AG04450 (cell line): ENCODE data around the gene TBC1D2. TPM values are rescaled to one million over a fixed set of nuclear protein-coding genes. Genes with fewer than 3 reads are reported as not detected.

Experiments used
- CTCF ChIA-PET: fragments of 300-600, 350-600 bp; formaldehyde crosslinking; extraction: SDS; loops from one replicate; lab custom pipeline; 2022; ENCODE audit warnings: antibody characterized with exemption, inconsistent platforms; lab: Charles Lee
- POLR2A ChIA-PET: fragments of 350-600 bp; formaldehyde crosslinking; extraction: SDS; loops from one replicate; lab custom pipeline; 2021; ENCODE audit warnings: antibody characterized with exemption, inconsistent platforms; lab: Yijun Ruan, JAX
- DNase-seq: peaks from one replicate; pipeline ENCODE4 v3.0.0-alpha.2; 2011; ENCODE audit warnings: low read depth, low spot score
- H3K27ac ChIP-seq: one replicate; pipeline ENCODE4 v1.5.1; 2012; ENCODE audit warnings: low read depth, low read length, control low read depth
- H3K27me3 ChIP-seq: one replicate; pipeline ENCODE4 v1.6.0; 2012; ENCODE audit warnings: low read length; ENCODE audit not compliant: control insufficient read depth, insufficient read depth
- H3K4me3 ChIP-seq: 2 replicates; pipeline ENCODE4 v1.5.1; 2011; ENCODE audit warnings: mild to moderate bottlenecking, low read depth, low read length, control low read depth
- H3K9me3 ChIP-seq: 2 replicates; pipeline ENCODE4 v1.5.1; 2012; ENCODE audit warnings: low read length; ENCODE audit not compliant: control insufficient read depth, insufficient read depth
- polyA plus RNA-seq: library from polyadenylated mRNA; depleted of rRNA; stranded (reverse); fragments of >200 nt; gene quantifications from 2 replicates; pipeline ENCODE4 v1.2.3, GENCODE V29; 2011
- TF ChIP-seq, protein P1 (sequence below): IDR thresholded peaks from 2 replicates; pipeline ENCODE4 v1.5.1; 2011; ENCODE audit warnings: low read depth, low read length, control low read depth, inconsistent platforms

Gene TBC1D2
- polyA plus RNA-seq, 1 experiment = 17.2 TPM

DNA sequence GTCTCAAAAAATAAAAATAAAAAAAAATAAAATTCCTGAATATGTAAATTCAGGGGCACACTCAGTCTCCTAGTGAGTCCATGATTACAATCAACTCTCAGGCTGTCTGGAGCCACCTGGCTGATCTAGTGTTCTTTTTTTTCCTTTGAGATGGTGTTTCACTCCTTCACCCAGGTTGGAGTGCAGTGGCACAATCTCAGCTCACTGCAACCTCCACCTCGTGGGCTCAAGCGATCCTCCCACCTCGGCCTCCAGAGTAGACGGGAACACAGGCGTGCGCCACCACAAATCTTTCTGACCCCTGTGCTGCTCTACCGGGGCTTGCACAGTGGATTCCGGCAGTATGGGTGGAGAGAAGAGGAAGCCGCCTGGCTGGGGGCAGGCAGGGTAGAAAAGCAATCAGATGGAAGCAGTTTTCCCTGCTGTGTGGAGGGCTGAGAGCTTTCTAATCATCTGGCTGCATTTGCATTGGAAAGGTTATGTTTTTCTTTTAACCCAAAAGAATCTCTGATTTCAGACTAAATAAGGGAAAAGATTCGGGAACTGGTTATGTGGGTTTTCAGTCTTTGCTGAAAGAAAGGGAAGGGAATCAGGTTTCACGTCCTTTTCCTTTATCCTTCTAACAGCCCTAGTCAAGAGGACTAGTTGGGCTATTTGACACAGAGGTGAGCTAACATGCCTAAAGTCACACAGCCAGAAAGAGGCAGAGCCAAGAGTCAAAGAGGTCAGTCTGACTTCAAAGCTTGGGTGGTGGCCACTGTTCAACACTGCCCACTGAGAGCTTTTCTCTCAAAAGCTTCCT lies 36.7 kb downstream of the TBC1D2 start:
- Histone ChIP-seq H3K27me3 (no peaks in the 10 kb centered on the region), H3K27ac (peak overlapping the region; percentile 49), H3K4me3 (no peak overlapping the region), H3K9me3 (no peaks in the 10 kb centered on the region)
- TF ChIP-seq, protein P1, sequence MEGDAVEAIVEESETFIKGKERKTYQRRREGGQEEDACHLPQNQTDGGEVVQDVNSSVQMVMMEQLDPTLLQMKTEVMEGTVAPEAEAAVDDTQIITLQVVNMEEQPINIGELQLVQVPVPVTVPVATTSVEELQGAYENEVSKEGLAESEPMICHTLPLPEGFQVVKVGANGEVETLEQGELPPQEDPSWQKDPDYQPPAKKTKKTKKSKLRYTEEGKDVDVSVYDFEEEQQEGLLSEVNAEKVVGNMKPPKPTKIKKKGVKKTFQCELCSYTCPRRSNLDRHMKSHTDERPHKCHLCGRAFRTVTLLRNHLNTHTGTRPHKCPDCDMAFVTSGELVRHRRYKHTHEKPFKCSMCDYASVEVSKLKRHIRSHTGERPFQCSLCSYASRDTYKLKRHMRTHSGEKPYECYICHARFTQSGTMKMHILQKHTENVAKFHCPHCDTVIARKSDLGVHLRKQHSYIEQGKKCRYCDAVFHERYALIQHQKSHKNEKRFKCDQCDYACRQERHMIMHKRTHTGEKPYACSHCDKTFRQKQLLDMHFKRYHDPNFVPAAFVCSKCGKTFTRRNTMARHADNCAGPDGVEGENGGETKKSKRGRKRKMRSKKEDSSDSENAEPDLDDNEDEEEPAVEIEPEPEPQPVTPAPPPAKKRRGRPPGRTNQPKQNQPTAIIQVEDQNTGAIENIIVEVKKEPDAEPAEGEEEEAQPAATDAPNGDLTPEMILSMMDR = no peak
- DNase-seq = no peak
- ChIA-PET CTCF (interaction anchor here (1.5 kb wide), 1 partner anchor 13 kb away, joined by 4 read pairs; no protein-coding TSS in a partner anchor), POLR2A (no interaction called here)

DNA sequence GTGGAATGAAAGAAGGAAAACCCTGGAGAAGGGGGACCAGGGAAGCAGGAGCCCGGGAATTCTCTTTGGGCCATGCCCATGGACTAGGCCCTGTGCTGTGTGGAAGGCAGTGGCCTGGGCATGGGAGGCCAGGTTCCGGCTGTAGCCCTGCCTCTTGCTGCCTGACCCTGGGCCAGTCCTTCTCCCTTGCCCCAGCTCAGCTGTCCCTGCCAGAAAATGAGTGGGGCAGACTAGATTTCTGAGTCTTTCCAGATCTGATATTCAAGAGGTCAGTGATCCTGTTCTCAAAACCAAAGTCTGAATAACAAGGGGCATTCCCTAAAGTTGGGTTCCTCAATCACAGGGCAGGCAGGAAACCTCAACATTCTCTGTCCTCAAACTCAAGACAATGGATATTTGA lies 38.2 kb downstream of the TBC1D2 start:
- Histone ChIP-seq H3K9me3 (no peaks in the 10 kb centered on the region), H3K27ac (no peak overlapping the region), H3K27me3 (no peaks in the 10 kb centered on the region), H3K4me3 (no peak overlapping the region)
- ChIA-PET POLR2A (no interaction called here), CTCF (interaction anchor here (0.6 to 1.3 kb wide), 3 partner anchors 10 to 142 kb away, joined by 3 read pairs; no protein-coding TSS in a partner anchor)
- TF ChIP-seq, protein P1 = no peak
- no peak for DNase-seq

DNA sequence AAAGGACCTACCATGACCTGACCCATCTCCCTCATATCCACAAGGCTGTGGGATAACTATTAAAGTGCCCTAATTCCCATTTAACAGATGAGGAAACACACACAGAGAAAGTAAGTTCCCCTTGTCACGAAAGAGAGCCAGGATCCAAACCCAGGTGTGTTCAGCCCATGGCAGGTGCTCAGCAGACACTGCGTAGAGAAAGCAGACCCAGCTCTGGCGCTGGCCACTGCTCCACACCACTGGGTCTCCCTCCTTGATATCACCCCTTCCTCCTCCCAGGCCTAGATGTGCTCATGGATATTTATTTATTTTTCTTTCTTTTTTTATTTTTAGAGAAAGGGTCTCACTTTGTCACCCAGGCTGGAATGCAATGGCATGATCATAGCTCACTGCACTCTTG lies 39.1 kb downstream of the TBC1D2 start:
- DNase-seq = no peak
- Histone ChIP-seq H3K27ac (no peak overlapping the region), H3K27me3 (no peaks in the 10 kb centered on the region), H3K4me3 (no peak overlapping the region), H3K9me3 (no peaks in the 10 kb centered on the region)
- POLR2A ChIA-PET = no interaction called here
- TF ChIP-seq, protein P1 = no peak
- CTCF ChIA-PET = interaction anchor here (1.2 to 1.5 kb wide), 3 partner anchors 9 to 142 kb away, joined by 3 to 4 read pairs (median 3); no protein-coding TSS in a partner anchor

DNA sequence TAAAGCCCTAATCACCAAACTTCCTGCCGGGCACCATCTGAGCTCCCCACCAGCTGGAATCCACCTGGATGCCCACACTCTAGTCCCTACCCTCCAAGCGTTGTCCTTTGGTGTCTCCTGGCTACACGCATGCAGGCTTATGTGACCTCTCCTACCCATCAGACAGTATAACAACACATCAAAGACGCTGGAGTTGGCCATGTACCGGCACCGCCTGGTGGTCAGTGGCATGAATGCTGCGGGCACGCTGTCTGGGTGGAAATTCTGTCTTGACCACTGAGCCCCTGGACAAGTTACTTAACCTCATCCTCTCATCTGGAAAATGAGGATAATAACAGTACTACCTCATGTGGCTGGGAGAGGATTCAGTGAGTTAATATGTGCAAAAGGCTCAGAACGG lies 39.6 kb downstream of the TBC1D2 start:
- Histone ChIP-seq H3K4me3 (no peak overlapping the region), H3K9me3 (no peaks in the 10 kb centered on the region), H3K27ac (peak overlapping the region; percentile 22), H3K27me3 (no peaks in the 10 kb centered on the region)
- TF ChIP-seq, protein P1 = peak; percentile 48
- CTCF ChIA-PET = interaction anchor here (0.5 to 1.5 kb wide), 3 partner anchors 47 to 172 kb away, joined by 3 to 4 read pairs (median 4); no protein-coding TSS in a partner anchor
- POLR2A ChIA-PET = no interaction called here
- no peak for DNase-seq

DNA sequence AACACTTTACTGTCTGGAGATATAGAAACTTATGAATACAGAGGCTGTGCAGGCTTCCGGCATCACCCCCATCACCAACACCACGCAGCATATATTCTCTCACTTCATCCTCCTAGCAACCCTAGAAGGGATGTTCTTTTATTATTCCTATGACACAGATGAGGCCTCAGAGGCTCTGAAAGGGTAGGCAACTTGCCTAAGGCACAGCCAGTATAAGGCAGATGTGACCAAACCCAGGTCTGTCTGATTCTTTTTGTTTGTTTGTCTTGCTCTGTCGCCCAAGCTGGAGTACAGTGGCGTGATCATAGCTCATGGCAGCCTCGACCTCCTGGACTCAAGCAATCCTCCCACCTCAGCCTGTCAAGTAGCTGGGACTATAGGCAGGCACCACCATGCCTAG lies 40.2 kb downstream of the TBC1D2 start:
- Histone ChIP-seq H3K9me3 (no peaks in the 10 kb centered on the region), H3K27me3 (no peaks in the 10 kb centered on the region), H3K4me3 (no peak overlapping the region), H3K27ac (no peak overlapping the region)
- POLR2A ChIA-PET = interaction anchor here (0.5 kb wide), 1 partner anchor 1593 kb away, joined by 5 read pairs; no protein-coding TSS in a partner anchor
- no peak for DNase-seq
- TF ChIP-seq, protein P1 = no peak
- CTCF ChIA-PET = interaction anchor here (0.5 to 1.5 kb wide), 3 partner anchors 48 to 171 kb away, joined by 3 to 4 read pairs (median 4); no protein-coding TSS in a partner anchor
